ENCODE data around the gene HTATSF1.

DNA sequence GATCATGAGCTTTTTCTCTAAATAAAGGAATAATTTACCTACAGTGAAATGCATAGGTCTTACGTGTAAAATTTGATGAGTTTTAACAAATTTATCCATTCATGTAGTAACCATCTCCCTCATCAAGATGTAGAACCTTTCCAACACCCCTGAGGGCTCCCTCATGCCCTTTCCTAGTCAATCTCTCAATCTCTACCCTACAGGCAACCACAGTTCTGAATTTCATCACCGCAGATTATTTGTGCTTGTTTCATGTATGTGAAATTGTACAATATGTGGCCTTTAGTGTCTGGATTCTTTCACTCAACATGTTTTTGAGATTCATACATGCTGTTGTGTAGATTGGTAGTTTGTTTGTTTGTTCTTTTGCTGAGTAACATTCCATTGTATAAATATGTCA is 36.7 kb downstream of the HTATSF1 start:
- TF ChIP-seq CTCF (conservative IDR thresholded peaks at IDR 0.05; ENCODE audit: low read depth, low read length) (no peak), EZH2phosphoT487 (IDR thresholded peaks at IDR 0.05; ENCODE audit: borderline replicate concordance, low read length) (no peak), EZH2 (IDR thresholded peaks at IDR 0.05; ENCODE audit: low read length, unreplicated experiment) (no peak)

Data from PC-3 (cell line).